Measurements from ENCODE around the gene TIMP4.

TIMP4 gene

GRCh38 chr3:12115104-12115503 is 43.6 kb downstream of the TIMP4 start:
- Histone ChIP-seq H3K4me1 (ENCODE audit: control insufficient read depth in 2 of 2, insufficient read depth in 2 of 2, low read length in 2 of 2) (no peaks in the 10 kb centered on the region), H3K27ac (ENCODE audit: low read depth in 2 of 2, low read length in 2 of 2) (no peak overlapping the region), H3K27me3 (ENCODE audit: control insufficient read depth in 2 of 2, insufficient read depth in 2 of 2, low read length in 2 of 2) (peaks cover 0 to 3% of the 10 kb centered on the region in 2 donors), H3K36me3 (ENCODE audit: control insufficient read depth in 2 of 2, insufficient read depth in 2 of 2, low read length in 2 of 2) (no peaks in the 10 kb centered on the region), H3K9ac (ENCODE audit: low read depth in 1 of 2, low read length in 2 of 2) (no peak overlapping the region), H3K9me3 (ENCODE audit: control insufficient read depth in 2 of 2, low read length in 2 of 2) (no peaks in the 10 kb centered on the region), H3K4me3 (ENCODE audit: low read length in 2 of 2) (no peak overlapping the region)

DNA sequence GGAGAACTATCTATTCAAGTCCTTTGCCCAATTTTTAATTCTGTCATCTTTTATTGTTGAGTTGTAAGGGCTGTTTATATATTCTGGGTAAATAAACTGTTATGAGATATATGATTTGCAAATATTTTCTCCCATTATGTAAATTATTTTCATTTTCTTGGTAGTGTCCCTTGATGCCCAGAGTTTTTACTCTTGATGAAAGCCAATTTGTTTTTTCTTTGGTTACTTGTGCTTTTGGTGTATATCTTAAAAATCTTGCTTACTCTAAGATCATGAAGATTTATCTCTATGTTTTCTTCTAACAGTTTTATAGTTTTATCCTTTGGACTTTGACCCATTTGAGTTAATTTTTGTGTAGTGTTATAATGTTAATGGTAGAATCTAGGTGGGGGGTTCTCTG is 44.5 kb downstream of the TIMP4 start:
- no peaks in the 10 kb centered on the region for H3K36me3 ChIP-seq (ENCODE audit: control insufficient read depth in 2 of 2, insufficient read depth in 2 of 2, low read length in 2 of 2)
- no peak overlapping the region for H3K27ac ChIP-seq (ENCODE audit: low read depth in 2 of 2, low read length in 2 of 2)
- no peaks in the 10 kb centered on the region for H3K9me3 ChIP-seq (ENCODE audit: control insufficient read depth in 2 of 2, low read length in 2 of 2)
- H3K9ac ChIP-seq (ENCODE audit: low read depth in 1 of 2, low read length in 2 of 2): no peak overlapping the region
- no peak overlapping the region for H3K4me3 ChIP-seq (ENCODE audit: low read length in 2 of 2)
- peaks cover 0 to 3% of the 10 kb centered on the region in 2 donors for H3K27me3 ChIP-seq (ENCODE audit: control insufficient read depth in 2 of 2, insufficient read depth in 2 of 2, low read length in 2 of 2)
- no peaks in the 10 kb centered on the region for H3K4me1 ChIP-seq (ENCODE audit: control insufficient read depth in 2 of 2, insufficient read depth in 2 of 2, low read length in 2 of 2)

DNA sequence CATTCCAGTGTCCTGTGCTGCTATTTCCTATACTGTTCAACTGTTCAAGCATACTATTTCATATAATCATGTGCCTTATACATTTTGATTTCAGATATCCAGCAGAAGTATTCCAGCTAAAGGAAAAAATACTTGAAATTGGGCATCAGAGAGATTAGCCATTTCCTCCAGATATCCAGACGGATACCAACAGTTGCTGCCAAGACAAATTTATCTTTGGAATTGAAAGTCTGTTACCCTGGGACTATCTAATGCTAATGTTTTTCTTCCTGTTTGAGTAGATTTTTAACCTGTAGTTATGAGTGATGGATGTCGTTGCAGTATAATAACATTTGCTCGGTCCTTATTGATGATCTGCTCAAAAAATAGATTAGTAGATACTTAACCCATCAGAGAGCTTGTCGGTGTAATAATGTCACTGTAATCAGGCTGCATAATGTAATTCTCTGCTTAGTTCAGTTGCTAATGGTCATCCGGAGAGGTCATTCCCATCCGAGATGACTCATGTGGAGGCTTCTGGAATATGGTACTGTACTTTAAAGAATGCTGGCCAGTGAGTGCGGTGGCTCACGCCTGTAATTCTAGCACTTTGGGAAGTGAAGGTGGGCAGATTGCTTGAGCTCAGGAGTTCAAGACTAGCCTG is 51.5 kb downstream of the TIMP4 start:
- no peaks in the 10 kb centered on the region for H3K36me3 ChIP-seq (ENCODE audit: control insufficient read depth in 2 of 2, insufficient read depth in 2 of 2, low read length in 2 of 2)
- no peak overlapping the region for H3K27ac ChIP-seq (ENCODE audit: low read depth in 2 of 2, low read length in 2 of 2)
- H3K4me1 ChIP-seq (ENCODE audit: control insufficient read depth in 2 of 2, insufficient read depth in 2 of 2, low read length in 2 of 2): no peaks in the 10 kb centered on the region
- no peaks in the 10 kb centered on the region for H3K27me3 ChIP-seq (ENCODE audit: control insufficient read depth in 2 of 2, insufficient read depth in 2 of 2, low read length in 2 of 2)
- no peaks in the 10 kb centered on the region for H3K9me3 ChIP-seq (ENCODE audit: control insufficient read depth in 2 of 2, low read length in 2 of 2)
- no peak overlapping the region for H3K4me3 ChIP-seq (ENCODE audit: low read length in 2 of 2)
- no peak overlapping the region for H3K9ac ChIP-seq (ENCODE audit: low read depth in 1 of 2, low read length in 2 of 2)
